Measurements from ENCODE around the gene COX8A.
A peak's percentile ranks its signal among the peaks of the same experiment; 100 is the strongest.

The COX8A gene

GRCh38 chr11:64003807-64004589 lies 29.6 kb downstream of the COX8A start:
- no peak for DNase-seq (ENCODE audit: low read depth)

- no peak for DNase-seq (ENCODE audit: low read depth)
Measured at GRCh38 chr11:64004590-64004984, 30.2 kb downstream of the COX8A start.

DNA sequence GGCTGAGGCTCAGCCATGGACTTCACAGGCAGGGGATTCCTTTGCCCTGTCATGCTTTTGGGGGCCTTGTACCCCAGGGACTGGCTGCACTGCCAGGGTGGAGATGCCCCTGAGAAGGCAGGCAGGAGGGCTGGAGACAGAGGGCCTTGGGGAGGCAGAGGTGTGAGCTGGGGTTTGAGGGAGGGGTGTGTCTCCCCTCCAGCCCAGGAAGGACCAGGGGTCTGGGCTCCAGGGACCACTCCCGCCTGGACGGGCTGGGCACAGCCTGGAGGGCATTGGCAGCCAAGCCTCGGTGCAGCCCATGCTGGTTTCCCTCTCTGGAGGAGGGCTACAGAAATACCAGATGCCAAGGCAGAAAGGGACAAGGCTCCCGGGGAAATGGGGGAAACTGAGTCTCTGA lies 31.3 kb downstream of the COX8A start:
- DNase-seq (ENCODE audit: low read depth): no peak

DNA sequence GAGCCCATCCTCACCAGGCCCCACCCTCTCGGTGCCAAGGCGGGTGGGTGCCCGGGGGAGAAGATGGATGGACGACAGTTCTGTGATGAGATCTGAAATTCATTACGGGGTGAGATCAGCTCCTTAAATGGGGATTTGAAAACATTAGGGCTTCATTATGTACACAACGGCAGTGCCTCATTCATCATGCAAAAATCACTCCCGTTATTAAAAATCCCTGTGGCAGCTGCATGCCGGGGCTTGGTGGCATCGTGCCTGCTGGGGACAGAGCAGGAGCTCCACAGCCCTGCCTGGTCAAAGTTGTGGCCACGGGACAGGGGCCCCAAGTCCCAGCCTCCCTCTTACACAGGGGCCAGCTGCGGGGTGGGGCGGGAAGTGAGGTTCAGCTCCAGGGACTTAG lies 32.0 kb downstream of the COX8A start:
- DNase-seq (ENCODE audit: low read depth): no peak

DNA sequence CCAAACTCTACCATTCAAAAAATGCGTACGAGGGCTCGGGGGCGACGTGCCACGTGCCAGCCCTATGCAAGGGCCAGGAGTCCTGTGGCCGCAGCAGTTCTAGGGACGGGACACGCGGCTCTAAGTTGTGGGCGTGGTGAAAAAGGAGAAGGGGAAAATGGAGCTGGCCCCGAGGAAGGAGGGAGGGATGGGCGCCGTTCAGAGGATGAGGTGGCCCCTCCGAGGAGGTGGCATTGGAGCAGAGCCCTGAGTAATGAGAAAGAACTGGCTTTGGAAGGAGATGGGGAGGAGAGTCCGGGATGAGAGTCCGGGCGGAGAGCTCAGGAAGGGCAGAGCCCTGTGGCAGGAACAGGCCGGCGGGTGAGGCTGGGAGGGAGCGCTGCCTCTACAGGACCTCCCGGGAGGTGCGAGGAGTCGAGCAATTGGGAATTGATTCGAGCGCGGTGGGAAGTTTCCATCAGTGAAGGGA lies 32.8 kb downstream of the COX8A start:
- DNase-seq (ENCODE audit: low read depth): peak; percentile 33

DNA sequence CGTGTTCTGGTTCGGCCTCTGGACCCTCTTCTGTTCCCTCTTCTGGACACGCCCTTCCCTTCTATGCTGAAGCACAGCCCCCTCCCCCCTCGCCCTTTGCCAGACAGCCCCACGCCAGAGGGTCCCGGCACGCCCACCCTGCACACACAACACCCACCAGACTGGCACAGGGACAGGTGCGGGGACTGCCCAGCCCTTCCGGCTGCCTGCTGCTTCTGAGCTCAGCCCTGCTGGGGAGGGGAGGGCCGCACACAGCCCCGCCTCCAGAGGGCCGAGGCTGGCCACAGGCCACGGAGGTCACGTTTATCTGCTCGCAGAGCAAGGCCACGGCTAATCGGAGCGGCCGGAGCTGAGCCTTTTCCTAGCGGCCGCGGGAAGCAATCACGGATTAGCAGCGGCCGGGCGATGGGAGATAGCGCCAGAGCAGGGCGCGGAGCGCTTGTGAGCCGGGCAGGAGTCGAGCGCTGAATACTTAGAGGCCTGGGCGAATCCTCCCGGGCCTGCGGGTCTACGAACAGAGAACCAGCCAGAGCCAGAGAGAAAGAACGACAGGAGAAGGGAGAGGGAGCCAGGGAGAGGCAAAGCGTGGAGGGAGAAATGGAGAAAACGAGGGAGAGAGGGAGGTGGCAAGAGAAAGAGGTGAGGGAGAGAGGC lies 33.3 kb downstream of the COX8A start:
- no peak for DNase-seq (ENCODE audit: low read depth)

GRCh38 chr11:64008283-64008913 lies 34.0 kb downstream of the COX8A start:
- no peak for DNase-seq (ENCODE audit: low read depth)

DNA sequence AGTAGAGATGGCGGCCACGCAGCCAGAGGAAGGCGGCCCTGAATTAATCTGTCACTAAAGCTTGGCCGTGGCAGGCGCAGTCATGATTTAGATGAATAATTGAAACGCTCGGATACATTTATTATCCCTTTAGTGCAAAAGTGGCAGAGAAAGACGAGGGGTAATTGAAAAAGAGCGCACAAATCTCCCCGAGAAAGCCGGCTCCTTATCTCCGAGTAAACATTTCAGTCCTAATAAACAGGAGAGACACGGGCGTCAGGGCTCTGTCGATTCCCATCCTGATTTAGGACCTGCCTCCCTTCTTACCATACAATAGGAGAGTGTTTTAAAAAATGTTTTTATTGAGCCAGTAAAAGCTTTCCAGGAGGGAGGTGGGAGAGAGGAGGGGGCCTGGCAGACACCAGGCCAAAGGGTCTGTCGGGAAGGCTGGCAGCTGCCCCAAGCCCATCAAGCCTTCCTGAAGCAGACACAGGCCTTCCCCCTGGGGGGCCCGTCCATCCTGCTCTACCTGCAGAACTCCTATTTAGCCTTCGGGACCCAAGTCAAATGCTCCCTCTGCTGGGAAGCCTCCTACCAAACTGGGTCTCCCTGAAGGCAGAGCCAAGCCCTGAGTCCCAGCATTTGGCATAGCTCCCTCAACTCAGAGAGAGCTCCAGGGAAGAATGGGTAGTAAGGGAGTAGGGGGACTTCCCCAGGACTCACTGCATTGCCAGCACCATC lies 34.7 kb downstream of the COX8A start:
- no peak for DNase-seq (ENCODE audit: low read depth)

DNA sequence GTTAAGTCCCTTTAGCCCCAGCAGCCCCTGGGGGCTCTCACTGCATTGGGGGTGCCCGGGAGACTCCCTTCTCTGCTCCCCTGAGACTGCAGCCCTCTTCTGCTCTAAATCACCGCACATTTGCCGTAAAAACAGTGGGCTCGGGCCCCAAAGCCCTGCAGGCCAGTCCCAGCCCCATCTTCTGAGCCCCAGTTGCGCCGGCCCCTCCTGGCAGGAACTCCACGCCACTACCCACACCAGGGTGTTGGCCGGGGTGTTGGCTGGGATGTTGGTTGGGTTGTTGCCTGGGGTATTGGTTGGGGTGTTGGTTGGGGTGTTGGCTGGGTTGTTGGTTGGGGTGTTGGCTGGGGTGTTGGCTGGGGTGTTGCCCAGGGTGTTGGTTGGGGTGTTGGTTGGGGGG lies 35.3 kb downstream of the COX8A start:
- DNase-seq (ENCODE audit: low read depth): no peak

GRCh38 chr11:64010783-64011182 lies 36.4 kb downstream of the COX8A start:
- no peak for DNase-seq (ENCODE audit: low read depth)

- DNase-seq (ENCODE audit: low read depth): no peak
Measured at GRCh38 chr11:64011371-64011770, 37.0 kb downstream of the COX8A start.

DNA sequence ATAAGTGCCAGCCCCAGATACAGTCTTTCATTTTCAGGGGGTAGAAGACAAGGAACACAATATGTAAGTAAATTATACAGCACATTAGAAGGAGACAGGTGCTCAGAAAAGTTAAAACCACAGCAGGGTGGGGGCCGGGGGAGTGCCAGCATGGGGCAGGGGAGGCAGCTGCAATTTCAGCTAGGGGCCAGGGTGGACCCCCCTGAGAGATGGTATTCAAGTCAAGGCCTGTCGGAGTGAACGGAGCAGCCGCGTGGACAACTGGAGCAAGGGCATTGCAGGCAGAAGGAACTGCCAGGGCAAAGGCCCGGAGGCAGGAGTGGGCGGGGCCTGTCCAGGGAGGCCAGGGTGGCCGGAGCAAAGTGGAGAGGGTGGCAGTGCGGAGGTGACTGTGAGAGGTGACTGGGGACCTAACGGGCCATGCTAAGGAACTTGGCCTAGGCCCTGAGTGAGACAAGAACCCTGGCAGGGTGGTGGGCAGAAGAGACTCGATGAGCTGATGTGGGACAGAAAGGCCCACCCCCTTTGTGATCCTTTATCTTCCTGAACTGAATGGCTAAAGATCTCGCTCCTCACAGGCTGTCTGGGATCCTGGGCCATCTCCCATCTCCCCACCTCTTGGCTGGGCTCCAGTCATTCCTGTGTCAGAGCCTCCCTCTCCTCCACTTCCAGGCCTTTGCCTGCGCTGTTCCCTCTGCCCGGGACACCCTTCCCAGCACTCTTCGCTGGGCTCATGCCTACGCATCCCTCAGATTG lies 38.9 kb downstream of the COX8A start:
- DNase-seq (ENCODE audit: low read depth): no peak

GRCh38 chr11:64014356-64014755 lies 39.9 kb downstream of the COX8A start:
- no peak for DNase-seq (ENCODE audit: low read depth)

- no peak for DNase-seq (ENCODE audit: low read depth)
Measured at GRCh38 chr11:64015510-64015909, 41.1 kb downstream of the COX8A start.

DNA sequence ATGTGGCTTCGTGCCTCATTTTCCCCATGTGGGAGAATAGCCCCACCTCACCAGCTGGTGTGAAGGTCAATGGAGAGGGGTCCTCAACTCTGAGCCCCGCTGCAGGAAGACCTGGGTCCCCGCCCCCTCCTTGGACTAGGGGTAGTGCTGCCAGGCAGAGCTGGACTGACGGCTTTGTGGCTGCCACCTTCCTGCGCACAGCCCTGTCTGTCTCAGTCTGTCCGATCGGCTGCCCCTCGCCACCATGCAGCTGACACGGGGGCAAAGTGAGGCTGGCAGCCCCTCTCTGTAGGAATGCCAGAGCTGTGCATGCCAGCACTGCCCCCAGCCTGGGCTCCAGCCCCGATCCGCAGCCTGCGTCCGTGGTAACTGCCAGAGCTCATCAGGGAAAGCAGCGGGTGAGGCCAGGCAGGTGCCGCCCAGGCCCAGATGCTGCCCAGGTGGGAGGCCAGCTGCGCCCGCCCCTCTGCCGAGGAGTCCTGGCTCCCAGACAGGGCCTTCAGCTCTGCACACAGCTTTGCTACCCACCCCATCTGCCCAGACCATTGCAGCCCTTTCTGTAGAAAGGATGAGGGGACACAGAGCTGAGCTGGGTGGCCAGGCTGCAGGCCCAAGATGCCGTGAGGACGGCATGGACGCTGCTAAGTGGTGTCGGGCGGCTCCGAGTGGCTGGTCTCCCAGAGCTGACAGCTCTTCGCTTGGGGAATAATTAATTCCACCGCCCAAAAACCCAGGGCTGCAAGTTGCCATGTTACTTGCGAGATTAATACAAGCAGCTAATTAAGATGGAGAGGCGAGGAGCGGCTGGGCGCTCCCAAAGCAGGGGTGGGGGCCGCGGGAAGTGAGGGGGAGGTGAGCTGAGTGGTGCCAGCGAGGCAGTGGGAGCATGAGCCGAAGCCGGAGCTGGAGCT lies 41.8 kb downstream of the COX8A start:
- DNase-seq (ENCODE audit: low read depth): no peak

DNA sequence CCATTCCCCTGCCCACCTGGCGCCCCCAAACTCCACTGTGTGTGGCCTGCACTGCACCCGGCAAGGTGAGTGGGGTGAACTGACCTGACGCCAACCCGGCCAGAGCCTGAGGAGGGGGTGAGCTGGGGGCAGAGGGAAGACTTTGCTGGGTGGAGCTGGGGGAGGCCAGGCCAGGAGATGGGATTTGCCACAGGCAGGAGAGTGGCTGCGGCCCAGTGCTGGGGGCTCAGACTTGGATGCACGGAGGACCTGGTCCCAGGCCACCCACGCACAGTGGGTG lies 43.5 kb downstream of the COX8A start:
- DNase-seq (ENCODE audit: low read depth): no peak

GRCh38 chr11:64018310-64018709 lies 43.9 kb downstream of the COX8A start:
- no peak for DNase-seq (ENCODE audit: low read depth)

DNA sequence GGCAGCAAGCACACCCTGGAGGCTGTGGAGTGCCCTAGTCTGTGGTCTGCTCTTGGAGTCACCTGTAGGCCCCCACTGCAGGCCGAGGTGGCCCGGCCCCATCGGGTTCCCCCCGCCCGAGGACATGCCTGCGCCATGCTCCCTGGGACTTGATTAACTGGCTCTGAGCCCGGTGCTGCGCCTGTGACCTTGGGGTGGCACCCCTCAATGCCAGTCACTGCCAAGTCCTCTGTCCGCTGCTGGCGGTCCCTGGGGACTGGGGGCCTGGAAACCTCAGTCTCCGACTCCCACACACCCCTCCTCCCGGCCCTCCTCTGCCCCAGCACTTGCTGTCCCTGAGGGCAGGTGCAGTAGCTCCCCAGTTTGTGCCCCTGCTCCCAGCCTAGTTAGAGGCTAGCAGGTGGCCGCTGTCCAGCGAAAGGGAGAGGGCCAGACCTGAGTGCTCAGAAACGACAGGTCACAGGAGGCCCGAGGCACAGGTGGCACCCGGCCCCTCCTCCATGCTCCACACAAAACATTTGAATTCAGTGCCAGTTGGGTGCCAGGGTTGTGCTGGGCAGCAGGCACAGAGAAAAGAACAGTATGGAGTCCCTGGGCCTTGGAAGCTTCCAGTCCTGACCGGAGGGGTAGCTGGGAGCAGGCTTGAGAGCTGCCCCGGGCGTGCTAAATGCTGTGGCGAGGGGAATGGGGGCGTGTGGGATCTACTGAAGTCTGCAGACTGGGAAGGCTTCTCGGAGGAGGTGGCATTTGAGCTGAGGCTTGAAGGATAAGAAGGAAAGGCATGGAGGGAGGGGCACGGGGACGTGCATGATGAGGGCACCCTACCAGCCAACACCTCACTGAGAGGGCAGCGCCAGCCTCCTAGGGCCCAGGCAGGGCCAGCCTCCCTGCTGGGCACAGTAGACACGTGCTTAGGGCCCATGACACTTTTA lies 45.0 kb downstream of the COX8A start:
- DNase-seq (ENCODE audit: low read depth): no peak

- no peak for DNase-seq (ENCODE audit: low read depth)
Measured at GRCh38 chr11:64020976-64021756, 46.7 kb downstream of the COX8A start.
